GM04504 (cell line): ENCODE measurements around the gene KLHL2.
"Not testable (repeated sequence)": the region's sequence is repeated elsewhere in the genome, so short reads cannot be mapped to it uniquely, and the experiment has no call there.

Experiments
- DNase-seq: peaks from one replicate; pipeline ENCODE4 v3.0.0-alpha.2; 2012; ENCODE audit warnings: low read depth

KLHL2 gene

DNA sequence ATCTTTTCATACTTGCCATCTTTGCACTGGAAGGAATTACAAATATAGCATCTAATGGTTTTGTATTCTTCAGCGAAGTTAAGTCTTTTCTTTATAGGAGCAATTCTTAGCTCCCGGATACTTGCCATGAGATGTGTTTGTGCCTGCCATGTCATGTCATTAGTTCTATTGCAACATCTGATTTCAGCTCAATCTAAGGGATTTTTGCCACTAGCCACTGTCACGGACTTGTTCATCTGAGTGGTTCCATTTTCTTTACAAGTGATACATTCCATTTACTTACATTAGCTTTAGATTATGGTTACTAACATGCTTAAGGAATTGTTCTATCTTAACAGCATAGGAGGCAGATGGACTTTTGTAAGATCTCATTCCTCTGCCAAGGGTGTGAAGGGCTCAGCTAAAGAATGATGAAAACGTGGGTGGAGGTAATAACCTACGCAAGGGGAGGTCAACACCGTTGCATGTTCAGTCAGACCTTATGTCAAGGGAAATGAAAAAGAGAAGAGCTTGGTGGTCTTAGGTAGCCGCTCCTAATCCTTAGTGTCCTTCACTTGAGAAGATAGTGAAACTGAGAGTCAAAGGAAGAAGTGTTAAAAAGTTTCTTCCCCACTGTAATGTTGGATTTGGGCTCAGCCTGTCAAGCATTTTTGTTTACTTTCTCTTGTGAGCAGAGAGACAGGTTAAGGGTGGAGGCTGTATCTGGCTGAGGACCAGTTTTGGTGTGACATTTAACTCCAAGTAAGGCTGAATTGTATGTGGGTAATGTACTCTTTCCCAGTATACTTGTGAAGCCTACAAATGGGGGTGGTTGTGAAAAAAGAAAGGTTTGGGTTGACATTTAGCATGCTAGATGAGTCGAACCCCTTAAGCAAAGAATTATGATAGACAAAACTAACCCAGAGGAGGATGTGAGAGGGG lies 3.6 kb upstream of the KLHL2 start:
- DNase-seq: no peak

DNA sequence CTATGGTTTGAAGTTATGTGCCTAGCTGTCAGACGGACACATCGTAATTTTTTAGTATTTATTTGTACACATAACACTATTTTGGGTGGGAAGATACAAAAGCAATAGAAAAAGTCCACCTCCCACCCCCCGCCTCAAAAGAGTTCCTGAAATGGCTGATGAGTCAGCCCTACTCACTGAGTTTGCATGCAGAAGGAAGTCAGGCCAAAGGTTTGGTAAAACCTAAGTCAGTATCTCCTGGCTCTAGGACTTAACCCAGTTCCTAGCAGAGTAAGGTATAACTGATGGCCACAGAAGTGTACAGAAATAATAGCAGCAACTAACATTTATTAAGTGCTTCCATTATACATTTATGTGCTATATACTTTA lies 2.9 kb upstream of the KLHL2 start:
- no peak for DNase-seq

DNA sequence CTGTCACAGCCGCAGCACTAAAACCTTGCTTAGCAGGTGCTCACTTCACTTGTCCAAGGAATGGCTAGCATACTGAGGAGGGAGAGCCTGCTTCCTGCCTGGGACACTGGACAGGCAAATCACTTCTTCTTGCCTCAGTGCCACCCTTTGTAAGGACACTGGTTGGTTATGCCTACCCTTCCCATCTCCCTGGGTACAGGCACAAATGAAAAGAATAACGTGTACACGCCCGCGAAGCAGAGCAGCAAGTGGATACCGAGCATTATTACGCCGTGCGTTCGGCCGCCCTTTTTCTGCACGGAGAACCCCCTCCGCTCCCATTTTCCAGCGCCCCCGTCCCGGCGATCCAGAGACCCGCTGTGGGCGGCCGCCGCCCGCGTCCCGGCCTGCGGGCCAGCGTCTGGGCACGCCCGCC lies 338 bp upstream of the KLHL2 start:
- DNase-seq: no peak

DNA sequence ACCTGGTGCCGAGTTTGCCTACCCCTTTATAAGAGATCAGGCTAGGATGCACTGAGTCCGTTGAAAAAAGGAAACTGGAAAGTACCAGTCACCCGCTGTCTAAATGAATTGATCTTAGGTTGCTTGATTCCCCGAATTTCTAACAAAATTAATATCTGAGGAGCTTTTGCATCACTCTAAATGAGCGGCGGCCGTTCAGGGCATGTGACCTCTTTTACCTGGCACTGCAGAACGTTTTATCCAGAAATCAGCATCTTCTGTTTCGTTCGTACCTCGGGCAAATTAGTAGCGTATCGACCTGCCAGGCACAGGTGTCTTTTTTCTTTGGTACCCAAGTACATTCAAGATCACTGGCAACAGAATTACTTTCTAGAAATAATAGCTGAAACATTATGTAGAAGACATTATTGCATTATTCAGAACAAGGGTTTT lies 876 bp downstream of the KLHL2 start:
- no peak for DNase-seq

DNA sequence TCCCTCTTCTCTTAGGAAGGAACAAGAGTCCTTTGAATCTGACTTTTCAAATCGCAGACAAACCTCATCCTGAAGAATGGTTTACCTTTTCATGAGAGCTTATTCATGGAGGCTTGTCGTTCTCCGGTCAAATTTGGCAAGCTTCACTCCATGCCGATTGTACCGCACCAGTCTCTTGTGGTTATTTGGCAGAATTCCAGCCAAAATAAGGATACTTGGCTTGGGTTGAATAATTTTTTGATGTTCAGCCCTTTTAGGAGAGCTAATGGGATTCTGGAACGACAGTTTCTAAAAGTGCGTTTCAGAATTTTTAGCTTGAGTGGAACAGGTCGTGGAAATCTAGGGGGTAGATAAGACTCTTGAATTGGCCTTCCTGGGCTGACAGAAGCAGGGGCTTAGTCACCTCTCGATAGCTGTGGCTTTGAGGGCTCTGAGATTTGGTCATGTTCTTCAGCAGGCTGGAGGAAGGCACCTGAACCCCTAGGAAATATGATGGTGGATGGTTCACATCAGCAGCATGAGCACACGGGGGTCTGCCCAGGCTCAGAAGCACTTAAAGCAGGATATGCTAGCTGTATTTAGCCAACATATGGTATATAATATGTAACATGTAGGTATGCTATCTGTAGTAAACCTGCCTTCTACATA lies 1.5 kb downstream of the KLHL2 start:
- no peak for DNase-seq

DNA sequence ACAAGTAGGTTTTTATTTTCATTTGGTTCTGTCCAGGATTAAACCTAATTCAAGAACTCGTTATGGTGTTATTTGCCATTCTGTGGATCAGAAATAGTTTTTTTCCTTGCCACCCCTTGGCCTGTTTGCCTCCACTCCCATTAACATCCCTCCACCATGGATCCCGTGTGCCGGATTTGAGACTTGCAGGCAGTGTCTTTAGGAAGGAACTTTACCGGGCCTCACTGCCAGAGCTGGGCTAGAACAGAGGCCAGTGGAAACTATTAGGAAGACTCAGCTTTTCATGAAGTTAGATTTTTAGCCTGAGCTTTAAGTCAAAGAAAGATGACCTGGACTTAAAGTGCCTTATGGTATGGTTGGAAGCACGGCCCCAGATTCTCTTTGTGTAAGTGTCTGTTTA lies 2.4 kb downstream of the KLHL2 start:
- no peak for DNase-seq

DNA sequence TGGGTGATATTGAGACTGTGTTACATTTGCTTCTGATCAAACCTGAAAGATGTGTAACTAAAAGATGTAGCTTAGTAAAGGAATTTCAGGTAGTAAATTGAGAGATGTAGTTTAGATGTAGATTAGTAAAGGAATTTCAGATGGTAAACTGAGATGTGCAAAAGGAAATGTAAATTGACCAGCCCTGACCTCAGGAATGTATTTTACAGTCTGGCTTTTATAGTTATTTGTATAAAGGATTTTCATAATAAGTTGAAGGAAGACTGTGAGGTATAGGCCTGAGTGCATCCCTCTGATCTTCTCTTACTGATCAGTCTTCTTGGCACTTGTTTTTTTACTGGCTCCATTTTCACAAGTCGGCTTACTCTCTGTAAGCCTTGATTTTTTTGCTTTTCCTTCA lies 3.2 kb downstream of the KLHL2 start:
- no peak for DNase-seq

DNA sequence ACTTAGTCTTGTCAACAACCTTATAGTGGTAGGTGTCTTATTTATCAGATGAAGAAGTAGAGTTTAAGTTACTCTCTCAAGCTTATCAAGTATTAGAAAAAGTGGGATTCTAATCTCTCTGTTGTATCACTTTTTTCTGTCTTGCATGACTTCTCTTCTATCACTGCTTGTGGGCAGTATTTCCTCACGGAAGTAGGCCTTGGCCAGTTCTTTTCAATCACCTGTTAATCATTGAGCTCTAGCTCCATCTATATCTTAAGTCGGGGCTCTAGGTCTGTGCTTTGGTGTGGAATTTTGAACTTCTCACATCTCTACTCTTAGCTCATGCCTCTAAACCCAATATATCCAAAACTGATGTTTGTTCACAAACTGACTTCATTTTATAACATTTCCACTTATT lies 5.3 kb downstream of the KLHL2 start:
- DNase-seq: not testable (repeated sequence)

DNA sequence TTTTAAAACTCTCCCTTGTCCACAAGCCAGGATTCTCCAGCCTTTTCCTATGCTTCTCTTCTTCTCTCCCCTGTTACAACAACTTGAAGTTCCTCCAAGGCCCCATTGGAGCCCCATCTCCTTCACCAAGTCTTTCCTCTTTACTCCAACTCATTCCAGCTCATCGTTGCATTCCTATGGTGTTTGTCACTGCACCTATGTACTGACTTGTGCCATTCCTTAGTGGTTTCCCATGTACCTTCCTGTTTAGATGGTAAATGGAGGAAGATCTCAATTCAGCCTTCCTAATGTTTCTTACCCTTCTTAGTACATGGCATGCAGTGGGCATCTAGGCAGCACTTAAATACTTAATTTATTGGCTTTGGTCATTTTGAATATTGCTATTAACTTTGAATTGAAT lies 6.0 kb downstream of the KLHL2 start:
- DNase-seq: not testable (repeated sequence)

DNA sequence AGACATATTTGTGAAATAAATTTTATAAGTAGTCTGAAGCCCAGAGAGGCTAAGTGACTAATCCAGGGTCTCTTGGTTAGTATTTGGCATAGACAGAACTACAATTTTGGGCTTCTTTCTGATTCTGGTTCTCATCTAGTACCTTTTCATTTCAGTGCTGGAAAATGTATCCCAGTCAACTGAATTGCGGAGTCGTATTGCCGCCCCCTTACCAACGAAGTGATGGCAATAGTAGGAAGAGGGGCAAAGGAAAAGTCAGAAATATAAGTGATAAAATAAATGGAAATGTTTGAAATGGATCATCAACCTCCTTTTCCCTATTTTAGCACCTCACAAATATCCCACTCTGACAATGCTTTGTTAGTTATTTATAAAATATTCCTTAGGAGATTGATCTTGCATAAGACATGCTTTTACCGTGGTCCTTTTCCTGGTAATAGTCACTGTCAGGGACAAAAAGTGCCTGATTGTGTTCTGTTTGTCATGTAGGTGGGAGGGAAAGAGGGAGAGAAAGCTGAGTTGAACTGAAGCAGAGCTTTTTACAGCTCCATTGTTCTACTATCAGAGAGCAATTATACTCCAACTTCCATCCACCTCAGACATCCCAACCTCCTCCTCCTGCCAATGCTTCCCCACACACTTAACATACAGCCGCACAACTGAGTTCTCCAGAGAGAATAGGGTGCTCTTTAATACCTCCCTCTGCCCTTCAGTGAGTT lies 6.8 kb downstream of the KLHL2 start:
- DNase-seq: not testable (repeated sequence)

DNA sequence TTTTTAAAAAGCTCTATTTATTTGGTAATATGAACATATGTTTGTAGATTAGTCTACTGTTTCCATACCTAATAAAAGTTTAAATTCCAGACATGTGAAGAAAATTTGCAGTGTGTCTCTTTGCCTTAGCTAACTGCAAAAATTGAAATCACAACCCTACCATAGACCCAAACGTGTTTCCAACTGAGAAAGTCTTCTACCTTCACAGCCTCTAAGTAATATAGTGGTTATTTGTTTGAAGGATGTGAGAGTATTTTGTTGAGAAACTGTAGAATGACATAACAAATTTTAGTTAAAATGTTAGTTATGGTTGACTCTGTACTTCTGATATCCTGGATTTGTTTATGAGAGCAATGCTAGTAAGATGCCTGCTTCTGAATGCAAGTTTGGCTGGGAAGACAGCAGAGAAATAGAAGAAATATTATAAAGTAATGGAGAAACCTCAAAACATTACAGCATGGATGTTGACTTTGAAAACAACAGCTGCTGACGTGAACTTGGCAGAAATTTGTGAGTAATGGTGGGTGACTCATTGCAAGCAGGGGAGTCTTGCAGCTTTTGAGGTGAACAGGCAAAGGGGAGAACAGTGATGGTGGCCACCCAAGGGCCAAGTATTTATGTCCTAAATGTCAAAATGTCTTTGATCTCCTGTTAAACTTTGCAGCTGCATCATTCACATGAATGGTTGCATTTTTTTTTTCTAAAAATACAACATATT lies 7.8 kb downstream of the KLHL2 start:
- peak; percentile 48 for DNase-seq

DNA sequence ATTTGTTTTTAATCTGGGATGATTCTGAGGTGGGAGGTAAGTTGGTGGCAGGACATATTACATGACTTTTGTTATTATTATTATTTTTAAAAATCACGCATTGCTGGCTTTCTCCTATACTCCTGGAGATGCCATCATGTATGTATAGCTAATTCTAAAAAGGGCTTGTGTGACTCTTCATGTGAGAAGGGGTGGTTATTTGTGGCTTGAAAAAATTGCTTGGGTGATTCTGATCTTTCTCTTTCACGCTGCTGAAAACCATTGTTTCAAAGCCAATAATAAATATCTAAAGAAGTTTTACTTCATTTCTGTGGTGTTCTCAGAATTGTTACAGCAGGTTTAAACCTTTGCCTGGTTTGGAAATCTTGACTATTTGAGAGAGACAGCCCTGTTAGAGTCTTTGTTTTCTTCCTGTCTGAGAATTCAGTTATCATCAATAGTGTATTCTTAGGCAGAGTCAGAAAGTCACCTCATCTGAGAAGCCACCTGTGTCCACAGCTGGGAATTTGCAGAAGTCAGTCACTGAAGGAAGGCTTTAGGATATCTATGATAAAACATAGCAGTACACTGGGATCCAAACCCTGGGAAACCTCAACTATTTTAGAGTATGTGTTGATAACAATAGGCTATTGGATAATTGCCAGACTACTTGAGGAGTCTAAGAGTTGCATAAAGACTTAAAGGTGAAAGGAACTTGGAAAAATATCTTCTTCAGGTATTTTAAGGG lies 8.6 kb downstream of the KLHL2 start:
- not testable (repeated sequence) for DNase-seq

DNA sequence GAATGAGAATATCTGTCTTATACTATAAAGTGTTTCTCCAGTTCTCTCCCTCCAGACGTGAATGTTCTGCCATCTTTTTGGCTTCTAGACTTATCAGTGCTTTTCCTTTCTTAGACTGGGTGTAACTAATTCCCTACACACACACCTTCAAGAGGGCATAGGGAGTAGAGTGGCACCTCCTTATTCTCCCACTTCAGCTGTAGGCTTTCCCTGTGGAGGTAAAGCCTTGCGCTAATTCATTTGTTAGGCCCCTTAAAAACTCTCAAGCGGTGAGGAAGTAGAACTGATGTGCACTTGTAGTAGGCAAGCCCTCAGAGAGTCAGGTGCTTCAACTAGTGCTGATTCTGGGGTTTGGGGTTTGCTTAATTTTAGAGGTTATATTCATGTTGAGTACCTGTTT lies 10.0 kb downstream of the KLHL2 start:
- DNase-seq: no peak

DNA sequence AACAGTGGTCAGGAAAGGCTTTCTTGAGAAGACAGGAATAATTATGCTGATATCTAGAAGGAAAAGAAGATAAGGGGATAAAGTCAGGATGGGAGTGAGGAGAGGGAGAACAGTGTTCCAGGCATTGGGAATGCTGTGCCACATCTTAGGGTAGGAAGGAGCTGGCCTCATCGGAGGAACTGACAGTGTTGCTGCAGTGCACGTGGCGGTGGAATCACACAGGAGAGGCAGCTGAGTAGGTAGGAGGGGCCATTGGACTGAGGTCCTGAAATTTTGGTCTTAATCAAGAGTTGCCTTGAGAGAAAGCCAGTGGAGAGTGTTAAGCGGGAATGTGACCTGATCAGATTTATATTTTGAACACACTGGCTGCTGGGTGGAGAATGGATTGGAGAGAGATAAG lies 13.9 kb downstream of the KLHL2 start:
- DNase-seq: not testable (repeated sequence)

DNA sequence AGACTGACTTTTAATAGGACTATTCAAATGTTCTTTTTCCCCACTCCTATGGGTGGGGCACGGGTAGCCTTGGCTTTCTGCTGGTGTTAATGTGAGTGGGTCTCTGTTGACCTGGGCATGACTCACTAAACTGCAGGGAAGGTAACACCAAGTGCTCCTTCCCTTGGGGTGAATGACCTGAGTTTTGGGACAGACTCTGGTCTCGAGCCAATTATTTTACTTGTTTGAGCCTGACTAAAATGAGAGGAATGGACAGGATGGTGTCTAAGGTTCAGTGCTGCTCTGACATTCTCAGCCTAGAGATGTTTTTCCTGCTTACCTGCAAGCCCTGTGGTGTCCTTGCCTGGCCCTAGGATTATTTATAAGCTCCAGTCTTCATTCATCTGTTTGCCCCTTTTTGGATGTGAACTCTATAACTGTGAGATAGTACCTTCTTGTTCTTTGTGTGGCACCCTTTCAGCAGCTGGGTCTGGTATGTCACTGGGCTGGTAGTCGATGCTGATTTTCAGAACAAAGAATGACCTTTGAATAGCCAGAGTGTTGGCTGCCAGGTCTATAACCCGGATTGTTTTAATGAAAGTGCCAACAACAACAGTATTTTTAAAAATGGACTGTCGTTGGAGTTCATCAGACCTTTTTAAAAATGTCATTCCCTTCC lies 14.8 kb downstream of the KLHL2 start:
- DNase-seq: not testable (repeated sequence)

DNA sequence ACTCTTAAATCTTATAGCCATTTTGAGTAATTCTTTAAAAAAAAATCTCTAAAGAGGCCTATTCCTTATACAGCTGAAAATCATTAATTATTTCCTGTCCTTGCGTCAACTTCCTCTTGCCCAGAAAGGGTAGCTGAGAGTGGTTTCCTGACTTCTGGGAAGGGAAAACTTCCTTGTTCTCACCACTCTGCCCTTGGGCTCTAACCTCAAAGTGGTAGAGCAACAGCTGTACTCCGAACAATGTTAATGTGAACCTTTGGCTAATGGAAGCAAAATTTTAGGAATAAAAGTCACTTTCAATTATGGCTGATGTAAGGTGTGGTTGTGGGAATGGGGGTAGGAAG lies 15.3 kb downstream of the KLHL2 start:
- no peak for DNase-seq

DNA sequence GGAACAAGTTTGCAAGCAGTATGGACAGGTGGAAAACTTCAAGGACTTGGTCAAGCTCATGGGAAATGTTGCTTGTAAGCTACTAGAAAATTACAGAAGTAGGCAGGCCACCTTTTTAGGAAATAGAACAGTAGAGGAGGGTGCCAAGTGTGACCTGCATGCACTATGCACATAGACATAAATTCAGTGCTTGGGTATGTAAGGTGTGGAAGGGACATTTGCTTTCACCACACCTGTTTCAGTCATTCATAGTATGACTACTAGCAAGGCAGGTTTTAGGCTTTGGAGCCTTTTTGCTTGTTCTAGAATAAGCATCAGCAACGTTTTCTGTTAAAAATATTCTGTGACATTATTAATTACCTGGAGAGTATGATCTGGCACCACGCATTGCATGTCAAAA lies 20.0 kb downstream of the KLHL2 start:
- DNase-seq: not testable (repeated sequence)

DNA sequence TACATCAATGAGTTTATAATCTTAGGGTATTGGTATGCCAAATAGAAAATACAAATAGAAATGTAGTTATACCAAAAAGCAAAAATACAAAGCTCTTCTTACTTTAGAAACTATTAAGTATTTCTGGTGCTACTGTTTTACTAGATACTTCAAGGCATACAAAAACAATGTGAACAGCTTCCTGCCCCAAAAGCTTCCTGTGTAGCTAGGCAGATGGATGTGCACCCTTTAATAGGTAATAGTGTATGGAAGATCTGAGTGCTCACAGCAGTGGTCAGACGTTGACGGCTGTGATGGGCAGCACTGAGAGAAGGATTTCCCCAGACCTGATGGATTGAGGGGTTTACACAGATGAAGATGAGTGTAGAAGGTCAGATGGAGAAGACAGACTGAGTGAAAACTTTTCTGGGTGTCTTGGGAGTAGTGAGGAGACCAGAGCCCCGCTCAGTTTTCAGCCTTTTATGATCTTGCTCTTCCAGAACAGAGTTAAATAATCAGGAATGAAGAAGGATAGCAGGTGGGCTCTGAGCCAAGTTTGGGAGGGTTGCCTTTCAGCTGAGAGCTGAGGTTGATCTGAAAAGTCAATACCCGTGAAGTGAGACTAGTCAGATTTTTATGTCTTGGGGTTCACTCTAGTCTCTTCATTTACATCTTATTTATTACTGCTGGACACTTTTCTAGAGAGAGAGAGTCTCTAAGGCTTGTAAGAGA lies 22.3 kb downstream of the KLHL2 start:
- DNase-seq: not testable (repeated sequence)

DNA sequence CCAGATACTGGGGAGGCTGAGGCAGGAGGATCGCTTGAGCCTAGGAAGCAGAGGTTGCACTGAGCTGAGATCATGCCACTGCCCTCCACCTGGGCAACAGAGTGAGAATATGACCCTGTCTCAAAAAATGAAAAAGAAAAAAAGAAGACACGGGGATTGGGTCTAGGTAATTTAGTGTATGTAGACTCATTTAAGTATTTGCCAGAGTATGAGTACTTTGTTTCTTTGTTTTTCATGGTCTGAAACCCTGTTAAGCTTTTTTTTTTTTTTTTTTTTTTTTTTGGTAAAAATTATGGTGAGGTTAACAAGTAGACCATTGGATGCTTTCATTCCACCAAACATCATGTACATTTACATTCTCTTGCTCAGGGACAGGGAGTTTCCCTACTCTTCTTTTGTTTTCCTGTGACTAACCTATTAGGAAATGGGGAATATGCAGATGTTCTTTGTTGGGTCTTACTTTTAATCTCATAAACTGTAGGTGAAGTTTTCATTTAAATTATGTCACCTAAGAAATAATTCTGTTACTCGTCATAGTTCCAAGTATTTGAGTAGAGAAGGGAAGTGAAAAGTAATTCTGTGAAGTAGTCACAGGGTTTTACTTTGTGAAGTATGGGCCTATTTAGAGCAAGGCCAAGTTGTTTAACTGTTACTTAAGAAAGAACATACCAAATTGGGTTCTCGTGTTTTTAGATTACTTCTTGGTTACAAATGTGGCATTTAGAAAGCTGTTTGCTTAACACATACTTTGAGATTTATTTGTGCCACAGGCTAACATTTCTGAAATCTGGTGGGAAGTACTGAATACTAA lies 25.5 kb downstream of the KLHL2 start:
- not testable (repeated sequence) for DNase-seq

DNA sequence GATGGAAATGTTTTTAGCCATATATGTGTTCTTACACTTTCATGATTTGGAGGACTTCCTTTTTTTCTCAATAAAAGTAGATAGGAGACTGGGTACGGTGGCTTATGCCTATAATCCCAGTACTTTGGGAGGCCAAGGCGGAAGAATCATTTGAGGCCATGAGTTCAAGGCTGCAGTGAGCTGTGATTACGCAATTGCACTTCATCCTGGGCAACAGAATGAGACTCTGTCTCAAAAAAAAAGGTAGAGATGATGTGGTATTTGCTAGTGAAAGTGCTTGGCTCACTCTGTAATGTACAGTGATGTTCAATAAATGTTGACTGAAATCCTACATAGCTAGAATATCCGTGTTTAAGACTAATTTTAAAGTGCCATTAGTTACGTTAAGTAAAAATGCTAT lies 27.4 kb downstream of the KLHL2 start:
- DNase-seq: no peak
